GM06990 (cell line): ENCODE data around the gene FOXF1.
A peak's percentile ranks its signal among the peaks of the same experiment; 100 is the strongest.

ENCODE experiments used
- DNase-seq: peaks from one replicate; pipeline ENCODE4 v3.0.0-alpha.2; 2011; ENCODE audit not compliant: insufficient read length; ENCODE audit errors: extremely low read depth
- H3K27me3 ChIP-seq: replicated peaks from 2 replicates; pipeline ENCODE4 v1.6.0; 2011; ENCODE audit warnings: low read length; ENCODE audit not compliant: control insufficient read depth, insufficient read depth
- H3K36me3 ChIP-seq: 2 replicates; pipeline ENCODE4 v1.5.1; 2011; ENCODE audit warnings: low read length; ENCODE audit not compliant: control insufficient read depth, insufficient read depth
- H3K4me3 ChIP-seq: replicated peaks from 2 replicates; pipeline ENCODE4 v1.5.1; 2011; ENCODE audit warnings: low read depth, mild to moderate bottlenecking, control low read depth, low read length
- TF ChIP-seq, protein P1 (sequence below): IDR thresholded peaks from 2 replicates; pipeline ENCODE4 v1.5.1; 2011; ENCODE audit warnings: low read length, control low read depth, mild to moderate bottlenecking, inconsistent platforms; ENCODE audit not compliant: insufficient read depth, poor library complexity, severe bottlenecking

Gene FOXF1

DNA sequence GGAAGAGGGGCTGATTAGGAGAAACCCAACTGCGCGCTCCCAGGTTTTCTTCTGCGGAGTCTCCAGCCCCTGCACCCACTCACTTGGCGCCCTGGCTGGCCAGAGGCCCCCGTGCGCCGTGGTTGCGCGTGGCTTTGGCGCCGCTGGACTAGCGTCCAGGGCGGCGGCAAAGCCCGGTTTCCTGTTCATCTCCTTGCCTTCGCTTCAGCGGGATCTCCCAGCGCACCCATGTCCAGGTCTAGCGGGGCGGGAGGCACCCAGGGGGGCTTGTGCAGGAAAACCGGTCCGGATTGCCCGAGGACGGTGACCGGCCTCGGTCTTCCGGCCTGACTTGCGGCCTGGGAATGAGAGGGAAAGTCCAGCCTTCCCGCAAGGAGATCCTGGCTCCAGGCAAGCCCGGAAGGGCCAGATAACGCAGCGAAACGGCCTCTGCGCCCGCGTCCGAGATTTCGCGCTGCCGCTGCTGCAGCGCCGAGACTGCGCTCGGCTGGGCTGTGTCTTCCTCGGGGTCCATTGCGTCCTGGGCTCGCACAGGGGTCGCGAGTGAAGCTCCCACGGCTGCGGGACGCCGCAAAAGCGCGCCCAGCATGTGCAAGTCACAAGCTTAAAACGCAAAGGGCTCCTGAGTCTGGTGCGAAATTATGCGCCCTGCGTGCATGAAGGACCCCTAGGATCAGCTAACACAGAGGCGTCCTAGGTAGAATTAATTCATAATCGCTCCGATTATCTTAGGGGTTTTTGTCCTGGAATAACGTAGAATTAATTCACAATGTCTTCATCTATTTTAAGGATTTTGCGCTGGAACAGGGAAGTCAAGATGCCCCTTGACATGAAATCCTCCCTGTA lies 5.7 kb downstream of the FOXF1 start:
- H3K4me3 ChIP-seq, result no peak overlapping the region
- H3K27me3 ChIP-seq, result no peaks in the 10 kb centered on the region; the same call in 1 of the 2 replicates
- no peak for DNase-seq
- H3K36me3 ChIP-seq, result no peaks in the 10 kb centered on the region
- TF ChIP-seq, protein P1, sequence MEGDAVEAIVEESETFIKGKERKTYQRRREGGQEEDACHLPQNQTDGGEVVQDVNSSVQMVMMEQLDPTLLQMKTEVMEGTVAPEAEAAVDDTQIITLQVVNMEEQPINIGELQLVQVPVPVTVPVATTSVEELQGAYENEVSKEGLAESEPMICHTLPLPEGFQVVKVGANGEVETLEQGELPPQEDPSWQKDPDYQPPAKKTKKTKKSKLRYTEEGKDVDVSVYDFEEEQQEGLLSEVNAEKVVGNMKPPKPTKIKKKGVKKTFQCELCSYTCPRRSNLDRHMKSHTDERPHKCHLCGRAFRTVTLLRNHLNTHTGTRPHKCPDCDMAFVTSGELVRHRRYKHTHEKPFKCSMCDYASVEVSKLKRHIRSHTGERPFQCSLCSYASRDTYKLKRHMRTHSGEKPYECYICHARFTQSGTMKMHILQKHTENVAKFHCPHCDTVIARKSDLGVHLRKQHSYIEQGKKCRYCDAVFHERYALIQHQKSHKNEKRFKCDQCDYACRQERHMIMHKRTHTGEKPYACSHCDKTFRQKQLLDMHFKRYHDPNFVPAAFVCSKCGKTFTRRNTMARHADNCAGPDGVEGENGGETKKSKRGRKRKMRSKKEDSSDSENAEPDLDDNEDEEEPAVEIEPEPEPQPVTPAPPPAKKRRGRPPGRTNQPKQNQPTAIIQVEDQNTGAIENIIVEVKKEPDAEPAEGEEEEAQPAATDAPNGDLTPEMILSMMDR, result no peak

DNA sequence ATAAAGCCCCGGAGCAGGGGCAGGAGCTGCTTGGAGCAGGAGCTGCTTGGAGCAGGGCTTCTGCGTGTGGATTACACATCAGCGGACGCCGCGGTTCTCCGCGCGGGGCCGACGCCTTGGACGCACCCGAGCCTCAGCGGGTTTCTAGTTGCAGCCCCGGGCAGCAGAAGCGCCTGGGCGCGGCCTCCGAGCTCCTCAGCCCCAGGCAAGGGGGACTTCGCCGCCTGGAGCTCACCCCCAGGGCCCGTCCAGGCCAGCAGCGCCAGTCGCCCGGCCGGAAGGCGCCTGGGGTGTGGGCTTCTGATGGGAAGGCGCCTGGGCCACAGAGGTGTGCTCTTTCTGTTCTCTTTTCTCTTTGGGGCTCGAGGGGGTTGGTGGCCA lies 6.3 kb downstream of the FOXF1 start:
- H3K27me3 ChIP-seq, result no peaks in the 10 kb centered on the region; the same call in 1 of the 2 replicates
- DNase-seq, result no peak
- TF ChIP-seq, protein P1, result no peak

DNA sequence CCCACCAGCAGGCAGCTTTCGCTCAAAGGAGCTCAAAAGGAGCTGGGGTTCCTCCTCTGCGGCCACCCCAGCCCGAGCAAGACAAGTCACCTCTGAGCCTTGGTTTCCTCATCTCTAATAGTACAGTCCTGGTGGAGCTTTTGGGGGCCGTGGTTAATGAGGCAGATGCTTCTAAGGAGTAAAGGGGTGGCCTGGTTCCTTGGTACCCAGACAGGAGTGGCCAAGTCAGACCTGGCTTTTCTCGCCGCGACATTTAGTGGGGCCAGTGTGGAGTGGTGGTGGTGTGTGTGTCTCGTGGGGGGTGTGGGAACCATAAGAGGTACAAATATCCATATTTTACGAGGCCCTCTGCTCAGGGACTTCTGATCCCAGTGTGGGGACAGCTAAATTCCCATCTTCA lies 6.7 kb downstream of the FOXF1 start:
- Histone ChIP-seq H3K4me3 (no peak overlapping the region), H3K36me3 (no peaks in the 10 kb centered on the region), H3K27me3 (no peaks in the 10 kb centered on the region; the same call in 1 of the 2 replicates)
- DNase-seq, result no peak
- TF ChIP-seq, protein P1, result no peak

More for the DNA sequence above, 6.3 kb downstream of the FOXF1 start:
- Histone ChIP-seq H3K4me3 (no peak overlapping the region), H3K36me3 (no peaks in the 10 kb centered on the region)

DNA sequence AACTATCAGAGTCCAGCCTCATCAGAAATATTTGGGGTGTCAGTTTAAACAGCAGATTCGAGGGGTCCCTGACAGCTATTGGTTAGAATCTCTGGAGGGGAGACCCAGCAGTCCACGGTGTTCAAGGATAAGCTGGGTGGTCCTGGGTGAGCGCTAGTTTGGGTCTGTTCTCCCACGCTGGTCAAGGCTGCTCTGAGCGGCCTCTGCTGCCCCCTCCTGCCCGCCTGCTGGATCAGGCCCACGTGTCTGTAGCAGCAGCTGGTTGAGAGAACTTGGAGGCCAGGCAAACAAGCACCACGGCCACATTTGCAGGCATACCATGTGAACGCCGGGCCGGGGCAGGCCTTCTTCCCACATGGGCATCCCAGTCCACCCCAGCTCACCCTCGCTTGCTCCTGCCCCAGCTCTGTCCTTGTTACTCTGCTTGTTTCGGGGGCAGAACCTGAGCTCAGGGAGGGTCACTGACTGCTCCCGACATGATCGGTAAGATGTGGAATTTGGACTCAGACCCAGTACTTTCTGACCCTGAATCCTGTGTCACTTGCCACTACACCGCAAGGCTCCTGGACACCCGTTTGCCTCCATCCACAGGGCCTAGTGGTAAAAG lies 7.4 kb downstream of the FOXF1 start:
- no peak overlapping the region for H3K4me3 ChIP-seq
- H3K36me3 ChIP-seq, result no peaks in the 10 kb centered on the region
- H3K27me3 ChIP-seq, result no peaks in the 10 kb centered on the region; the same call in 1 of the 2 replicates
- TF ChIP-seq, protein P1, result peak; percentile 75
- DNase-seq, result no peak

DNA sequence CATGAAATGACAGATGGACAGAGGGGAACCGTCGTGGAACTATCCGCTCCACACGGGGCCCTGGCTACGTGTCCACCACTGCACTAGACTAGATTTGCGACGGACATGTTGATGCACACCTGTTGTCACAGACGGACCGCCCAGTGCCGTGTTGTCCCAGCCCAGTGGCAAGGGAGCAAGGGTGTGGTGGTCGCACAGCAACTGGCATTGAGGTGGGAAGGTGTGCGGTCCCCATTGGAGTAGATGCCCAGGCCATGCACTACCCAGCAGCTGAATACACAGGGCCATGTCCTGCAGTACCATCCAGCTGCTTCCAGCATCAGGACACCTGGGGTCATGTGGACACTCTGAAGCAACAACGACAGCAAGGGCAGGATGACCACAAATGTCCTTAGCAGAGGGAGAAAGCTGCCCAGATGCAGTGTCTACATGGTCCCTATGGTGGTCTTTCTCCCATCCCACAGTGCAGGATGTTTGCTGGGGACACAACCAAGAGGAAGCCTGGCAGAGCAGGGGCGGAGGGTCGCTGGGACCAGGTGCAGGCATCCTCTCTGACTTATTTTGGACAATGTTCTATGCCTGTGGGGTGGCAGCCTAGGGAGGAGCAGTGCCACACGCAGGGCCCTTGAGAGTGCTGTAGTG lies 8.8 kb downstream of the FOXF1 start:
- TF ChIP-seq, protein P1, result no peak
- Histone ChIP-seq H3K27me3 (no peaks in the 10 kb centered on the region; the same call in 1 of the 2 replicates), H3K36me3 (no peaks in the 10 kb centered on the region), H3K4me3 (no peak overlapping the region)
- no peak for DNase-seq
